HepG2 (cell line): ENCODE measurements around the gene ENO1. TPM values are rescaled to one million over a fixed set of nuclear protein-coding genes. Genes with fewer than 3 reads are reported as not detected.
A peak's percentile ranks its signal among the peaks of the same experiment; 100 is the strongest.

Source experiments
- ATAC-seq: fragments of 200-7000 bp; cut with Tn5 transposase; 3 replicates; pipeline ENCODE4 v1.9.1; 2020; ENCODE audit warnings: mild to moderate bottlenecking, moderate library complexity
- BruUV-seq: library from RNA; stranded (reverse); fragments of 400-500 nt; replicated peaks from 2 replicates; lab custom pipeline; 2021; lab: Mats Ljungman, UMichigan
- CTCF ChIA-PET: fragments of 300-600 bp; formaldehyde crosslinking; extraction: SDS; loops from one replicate; lab custom pipeline; 2021; ENCODE audit warnings: low total read pairs, inconsistent platforms, low intra/inter-chr PET ratio; lab: Yijun Ruan, JAX
- POLR2A ChIA-PET: fragments of 350-600 bp; sonication (Branson Sonifier 250); formaldehyde crosslinking; loops from one replicate; lab custom pipeline; 2020; ENCODE audit warnings: antibody characterized with exemption, inconsistent platforms; lab: Yijun Ruan, JAX
- DNase-seq: peaks from one replicate; pipeline ENCODE4 v3.0.0-alpha.2; 2015; ENCODE audit warnings: low spot score
- FAIRE-seq: peaks from 3 replicates; lab custom pipeline; 2011; peaks lifted over from hg19 to GRCh38; lab: Jason Lieb, UNC
- H2AFZ ChIP-seq: one replicate; pipeline ENCODE4 v1.6.1; 2011; ENCODE audit warnings: low read length, inconsistent platforms
- H3K27ac ChIP-seq: fragments of 300-600 bp; 3 replicates; pipeline ENCODE4 v1.8.0; 2011; ENCODE audit warnings: mixed run types, mild to moderate bottlenecking, mixed read lengths, low read length, inconsistent platforms; ENCODE audit not compliant: insufficient read depth; ENCODE audit errors: extremely low read length
- H3K27me3 ChIP-seq, 2 experiments: fragments of 200-600 bp in 1 of 2; 2 replicates in 1 of 2; 3 replicates in 1 of 2; pipeline versions ENCODE4 v1.6.0 to v1.8.0; 2011; ENCODE audit warnings: low read length in 2 of 2, mild to moderate bottlenecking in 2 of 2, moderate library complexity in 2 of 2, inconsistent platforms in 1 of 2; ENCODE audit not compliant: insufficient read depth in 2 of 2, control insufficient read depth in 1 of 2
- H3K36me3 ChIP-seq, 2 experiments: fragments of 200-600 bp in 1 of 2; replicated peaks in 1 of 2; 2 replicates in 1 of 2; 3 replicates in 1 of 2; pipeline versions ENCODE4 v1.5.1 to v1.8.0; 2011; ENCODE audit warnings: low read length in 2 of 2, inconsistent platforms in 1 of 2; ENCODE audit not compliant: insufficient read depth in 2 of 2, control insufficient read depth in 1 of 2
- H3K4me1 ChIP-seq: 2 replicates; pipeline ENCODE4 v1.5.1; 2012; ENCODE audit warnings: low read length, inconsistent platforms; ENCODE audit not compliant: insufficient read depth
- H3K4me2 ChIP-seq: 2 replicates; pipeline ENCODE4 v1.6.0; 2011; ENCODE audit warnings: low read depth, low read length, inconsistent platforms
- H3K4me3 ChIP-seq, 3 experiments: fragments of 200-600 bp in 1 of 3; sonication (generic), shearing (Covaris generic) in 1 of 3; replicated peaks in 1 of 3; 2 replicates each; pipeline ENCODE4 v1.5.1; 2011 to 2016; ENCODE audit warnings: low read length in 3 of 3, inconsistent platforms in 2 of 3, low read depth in 2 of 3, mild to moderate bottlenecking in 2 of 3, control low read depth in 1 of 3, mixed read lengths in 1 of 3; ENCODE audit not compliant: insufficient read depth in 1 of 3
- H3K79me2 ChIP-seq: one replicate; pipeline ENCODE4 v1.6.1; 2011; ENCODE audit warnings: low read length, inconsistent platforms; ENCODE audit not compliant: insufficient read depth
- H3K9ac ChIP-seq: 2 replicates; pipeline ENCODE4 v1.6.0; 2011; ENCODE audit warnings: mild to moderate bottlenecking, low read depth, low read length, inconsistent platforms; ENCODE audit not compliant: insufficient read depth
- H3K9me3 ChIP-seq: 2 replicates; pipeline ENCODE4 v1.5.1; 2012; ENCODE audit warnings: mild to moderate bottlenecking, low read length
- H4K20me1 ChIP-seq: 2 replicates; pipeline ENCODE4 v1.6.0; 2011; ENCODE audit warnings: inconsistent platforms, mild to moderate bottlenecking, low read length, moderate library complexity; ENCODE audit not compliant: insufficient read depth
- ASH2L ChIP-seq: fragments of 300-600, 200-600 bp; sonication (generic); IDR thresholded peaks from 2 replicates; pipeline ENCODE4 v1.7.0; 2017; ENCODE audit warnings: low read depth, mild to moderate bottlenecking, moderate library complexity, mixed read lengths, low read length; ENCODE audit not compliant: insufficient read length
- ATF1 ChIP-seq: IDR thresholded peaks from 2 replicates; pipeline ENCODE4 v1.6.1; 2016; ENCODE audit warnings: mild to moderate bottlenecking, control low read depth
- BCL6 ChIP-seq: IDR thresholded peaks from 2 replicates; pipeline ENCODE4 v1.6.1; 2016; ENCODE audit warnings: missing genetic modification reagents, missing compliant biosample characterization
- DMAP1 ChIP-seq: IDR thresholded peaks from 2 replicates; pipeline ENCODE4 v1.6.1; 2016
- EZH2 ChIP-seq: conservative IDR thresholded peaks from 2 replicates; pipeline ENCODE4 v1.6.1; 2012; ENCODE audit warnings: mild to moderate bottlenecking, low read depth, low read length, moderate library complexity
- HMGA1 ChIP-seq: sonication (generic); formaldehyde crosslinking; conservative IDR thresholded peaks from 2 replicates; pipeline ENCODE4 v1.4.0; 2020; ENCODE audit warnings: missing genetic modification reagents
- MAZ ChIP-seq, 2 experiments: sonication (generic) in 1 of 2; formaldehyde crosslinking in 1 of 2; IDR thresholded peaks; 2 replicates each; pipeline versions ENCODE4 v1.5.0 to v1.6.1; 2012 to 2020; ENCODE audit warnings: low read depth in 2 of 2, mild to moderate bottlenecking in 2 of 2, borderline replicate concordance in 1 of 2, improper control_type of control experiment in 1 of 2, low read length in 1 of 2, missing genetic modification reagents in 1 of 2, moderate library complexity in 1 of 2
- MLLT10 ChIP-seq: sonication (generic); formaldehyde crosslinking; IDR thresholded peaks from 2 replicates; pipeline ENCODE4 v1.4.0; 2020; ENCODE audit warnings: missing genetic modification reagents
- NFKB2 ChIP-seq: sonication (generic); formaldehyde crosslinking; IDR thresholded peaks from 2 replicates; pipeline ENCODE4 v1.4.0; 2020; ENCODE audit warnings: missing genetic modification reagents, borderline replicate concordance
- NR1H2 ChIP-seq: sonication (generic); formaldehyde crosslinking; IDR thresholded peaks from 2 replicates; pipeline ENCODE4 v1.8.1; 2022; ENCODE audit warnings: low read depth, missing genetic modification reagents, borderline replicate concordance
- PRPF4 ChIP-seq: fragments of 200-400 bp; formaldehyde crosslinking; IDR thresholded peaks from 2 replicates; pipeline ENCODE4 v1.6.1; 2016; ENCODE audit warnings: low read length, low read depth; ENCODE audit not compliant: poor library complexity, severe bottlenecking
- SNRNP70 ChIP-seq: fragments of 200-400 bp; formaldehyde crosslinking; IDR thresholded peaks from 2 replicates; pipeline ENCODE4 v1.6.1; 2017; ENCODE audit warnings: mild to moderate bottlenecking, low read depth, low read length, moderate library complexity
- TAF1 ChIP-seq: sonication (generic); formaldehyde crosslinking; IDR thresholded peaks from 2 replicates; pipeline ENCODE4 v1.4.0; 2020; ENCODE audit warnings: missing genetic modification reagents
- TBL1XR1 ChIP-seq: fragments of 150-350 bp; IDR thresholded peaks from 2 replicates; pipeline ENCODE4 v1.6.1; 2014; ENCODE audit warnings: borderline replicate concordance, low read length; ENCODE audit not compliant: partially characterized antibody
- TCF7L2 ChIP-seq: IDR thresholded peaks from 2 replicates; pipeline ENCODE4 v1.6.1; 2011; ENCODE audit warnings: mild to moderate bottlenecking, low read depth, low read length, moderate library complexity
- ZKSCAN5 ChIP-seq: sonication (generic); formaldehyde crosslinking; IDR thresholded peaks from 2 replicates; pipeline ENCODE4 v1.5.1; 2020; ENCODE audit warnings: mild to moderate bottlenecking, missing genetic modification reagents
- ZNF205 ChIP-seq: IDR thresholded peaks from 2 replicates; pipeline ENCODE4 v1.6.1; 2018; ENCODE audit warnings: missing biosample characterization, missing genetic modification reagents
- ZNF253 ChIP-seq: sonication (generic); formaldehyde crosslinking; IDR thresholded peaks from 2 replicates; pipeline ENCODE4 v1.8.0; 2022; ENCODE audit warnings: mild to moderate bottlenecking, missing genetic modification reagents, borderline replicate concordance
- ZNF296 ChIP-seq: sonication (generic); formaldehyde crosslinking; conservative IDR thresholded peaks from 2 replicates; pipeline ENCODE4 v1.5.0; 2020; ENCODE audit warnings: mild to moderate bottlenecking, missing genetic modification reagents
- ZNF687 ChIP-seq: sonication (generic); formaldehyde crosslinking; IDR thresholded peaks from 2 replicates; pipeline ENCODE4 v1.5.1; 2020; ENCODE audit warnings: mild to moderate bottlenecking, missing genetic modification reagents, moderate library complexity
- ZNF713 ChIP-seq: sonication (generic); formaldehyde crosslinking; IDR thresholded peaks from 2 replicates; pipeline ENCODE4 v1.4.0; 2020; ENCODE audit warnings: mild to moderate bottlenecking, missing genetic modification reagents
- ZNF761 ChIP-seq: sonication (generic); formaldehyde crosslinking; conservative IDR thresholded peaks from 2 replicates; pipeline ENCODE4 v1.4.0; 2020; ENCODE audit warnings: mild to moderate bottlenecking, missing genetic modification reagents
- ZNF781 ChIP-seq: sonication (generic); formaldehyde crosslinking; IDR thresholded peaks from 2 replicates; pipeline ENCODE4 v1.5.1; 2020; ENCODE audit warnings: borderline replicate concordance, mild to moderate bottlenecking, missing genetic modification reagents; ENCODE audit errors: not compliant biosample characterization
- WGBS: methylation state at CpG from one replicate; pipeline ENCODE4 v1.1.6; 2017; ENCODE audit warnings: low lambda C conversion rate; 5-methylcytosine and 5-hydroxymethylcytosine counted together
- in situ Hi-C: cut with HindIII; loops from 2 replicates; pipeline ENCODE4 v1.10.0; 2017; ENCODE audit warnings: low pct_unique_long_range_greater_than_20kb; ENCODE audit not compliant: extremely low pct_ligation_motif_present
- intact Hi-C: fragments of 100-400 bp; cut with micrococcal nuclease; formaldehyde crosslinking; loops from one replicate; pipeline ENCODE4 v1.10.0; 2022; ENCODE audit not compliant: unreplicated experiment
- polyA plus RNA-seq, 8 experiments: library from polyadenylated mRNA; depleted of rRNA in 3 of 8; stranded (reverse) in 7 of 8; unstranded in 1 of 8; fragments of >200 nt; fragmentation: Illumina TruSeq in 4 of 8; extraction: Trizol in 4 of 8; gene quantifications; 2 replicates each; pipeline versions ENCODE4 v1.2.1 to v1.2.3, GENCODE V29; 2011 to 2016; ENCODE audit warnings: low read depth in 4 of 8, missing spikeins in 1 of 8, mixed read lengths in 1 of 8; ENCODE audit not compliant: insufficient read depth in 1 of 8
- total RNA-seq, 5 experiments: library from RNA; depleted of rRNA; stranded (reverse); fragments of >200 nt; fragmentation: Illumina TruSeq; extraction: Trizol; gene quantifications; 2 replicates each; pipeline ENCODE4 v1.2.3, GENCODE V29; 2016; ENCODE audit warnings: low read depth in 1 of 5

Gene ENO1
- total and polyA plus RNA-seq, 2 of the 13 experiments (the other 11 are each of a cell fraction or from before 2014, with no cell fraction given): 1,559 to 3,103 TPM

GRCh38 chr1:8816831-8817411 lies 61.6 kb downstream of the ENO1 start:
- H4K20me1 ChIP-seq: peaks cover 19% of the 10 kb centered on the region
- peaks cover 55% of the 10 kb centered on the region for H3K79me2 ChIP-seq
- peak overlapping the region; percentile 86 to 95 (median 91) for H3K4me3 ChIP-seq
- peaks cover 50% of the 10 kb centered on the region for H3K4me1 ChIP-seq
- CTCF ChIA-PET: no interaction called here
- no peaks in the 10 kb centered on the region for H3K36me3 ChIP-seq
- H3K27me3 ChIP-seq: no peaks in the 10 kb centered on the region; a peak in 1 of 5 replicates
- peak overlapping the region; percentile 88 for H3K27ac ChIP-seq
- H3K4me2 ChIP-seq: peak overlapping the region; percentile 84
- ATAC-seq (peak; percentile 39), FAIRE-seq (no peak), DNase-seq (no peak)
- intact Hi-C loops: loop anchor here (5.0 kb wide), 2 partner anchors 40 to 75 kb away; no protein-coding TSS in a partner anchor
- POLR2A ChIA-PET: interaction anchor here (0.8 to 3.5 kb wide), 8 partner anchors 9 to 113 kb away, joined by 3 to 18 read pairs (median 4); no protein-coding TSS in a partner anchor
- BruUV-seq: no TSS peak
- WGBS: 2% methylated on average over 18 of the region's 41 CpGs
- peak overlapping the region; percentile 91 for H3K9ac ChIP-seq
- in situ Hi-C loops: no loop called here
- no peaks in the 10 kb centered on the region for H3K9me3 ChIP-seq
- no peak overlapping the region for H2AFZ ChIP-seq
- TF ChIP-seq NFKB2 (CRISPR knock-in tag): no peak
- TF ChIP-seq DMAP1 (CRISPR knock-in tag): no peak
- peak; percentile 65; the same call in 1 of the 2 replicates for TF ChIP-seq ZNF687
- TF ChIP-seq TBL1XR1: no peak
- TF ChIP-seq EZH2: no peak
- TF ChIP-seq NR1H2 (CRISPR knock-in tag): no peak
- TF ChIP-seq PRPF4: no peak
- no peak for TF ChIP-seq TCF7L2
- TF ChIP-seq ASH2L: peak; percentile 78
- no peak for TF ChIP-seq ZNF713 (CRISPR knock-in tag)
- TF ChIP-seq MLLT10 (CRISPR knock-in tag): no peak
- no peak for TF ChIP-seq SNRNP70
- no peak for TF ChIP-seq ZNF296 (CRISPR knock-in tag)
- TF ChIP-seq ZNF761 (CRISPR knock-in tag): 0 out of 2 replicates have a peak, but pooled peaks have one; percentile 24
- no peak for TF ChIP-seq ZNF781
- TF ChIP-seq ZKSCAN5: no peak
- TF ChIP-seq MAZ (IDR thresholded peaks at IDR 0.05; ENCODE audit: borderline replicate concordance, low read depth, low read length): no peak
- no peak for TF ChIP-seq MAZ (CRISPR knock-in tag; IDR thresholded peaks at IDR 0.05; ENCODE audit: low read depth)
- no peak for TF ChIP-seq BCL6 (CRISPR knock-in tag)
- TF ChIP-seq TAF1 (CRISPR knock-in tag): no peak
- TF ChIP-seq ZNF253 (CRISPR knock-in tag): no peak
- TF ChIP-seq HMGA1: no peak
- TF ChIP-seq ATF1 (CRISPR knock-in tag): no peak
- no peak for TF ChIP-seq ZNF205 (CRISPR knock-in tag)
